ENCODE data around the gene ZNF407.

Gene ZNF407

GRCh38 chr18:74631212-74631611 is 33.5 kb downstream of the ZNF407 start:
- no peak for DNase-seq (ENCODE audit: low read depth in 2 of 2)

DNA sequence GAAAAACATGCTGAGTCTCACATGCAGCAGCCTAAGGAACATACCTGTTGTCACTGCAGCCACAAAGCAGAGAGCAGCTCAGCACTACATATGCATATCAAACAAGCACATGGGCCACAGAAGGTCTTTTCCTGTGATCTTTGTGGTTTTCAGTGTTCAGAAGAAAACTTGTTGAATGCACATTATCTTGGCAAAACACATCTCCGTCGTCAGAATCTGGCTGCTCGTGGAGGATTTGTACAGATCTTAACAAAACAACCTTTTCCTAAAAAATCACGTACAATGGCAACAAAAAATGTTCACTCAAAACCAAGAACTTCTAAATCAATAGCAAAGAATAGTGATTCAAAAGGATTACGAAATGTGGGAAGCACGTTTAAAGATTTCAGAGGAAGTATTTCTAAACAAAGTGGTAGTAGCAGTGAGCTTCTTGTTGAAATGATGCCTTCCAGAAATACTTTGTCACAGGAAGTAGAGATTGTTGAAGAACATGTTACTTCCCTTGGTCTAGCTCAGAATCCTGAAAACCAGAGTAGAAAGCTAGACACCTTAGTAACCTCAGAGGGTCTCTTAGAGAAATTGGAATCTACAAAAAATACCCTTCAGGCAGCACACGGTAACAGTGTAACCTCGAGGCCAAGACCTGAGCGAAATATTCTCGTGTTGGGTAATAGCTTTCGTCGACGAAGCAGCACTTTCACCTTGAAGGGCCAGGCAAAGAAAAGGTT is 34.1 kb downstream of the ZNF407 start:
- DNase-seq (ENCODE audit: low read depth in 2 of 2): no peak

- DNase-seq (ENCODE audit: low read depth in 2 of 2): no peak
Observed at GRCh38 chr18:74632351-74632679, 34.6 kb downstream of the ZNF407 start.

DNA sequence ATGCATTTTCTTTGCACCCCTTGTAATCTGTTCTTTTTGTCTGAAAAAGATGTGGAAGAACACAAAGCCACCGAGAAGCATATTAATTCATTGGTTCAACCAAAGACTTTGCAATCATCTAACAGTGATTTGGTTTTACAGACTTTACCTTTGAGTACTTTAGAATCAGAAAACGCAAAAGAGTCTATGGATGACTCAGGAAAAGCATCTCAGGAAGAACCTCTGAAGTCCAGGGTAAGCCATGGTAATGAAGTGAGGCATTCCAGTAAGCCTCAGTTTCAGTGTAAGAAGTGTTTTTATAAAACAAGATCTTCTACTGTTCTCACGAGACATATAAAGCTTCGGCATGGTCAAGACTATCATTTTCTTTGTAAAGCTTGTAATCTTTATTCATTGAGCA is 35.2 kb downstream of the ZNF407 start:
- no peak for DNase-seq (ENCODE audit: low read depth in 2 of 2)

DNA sequence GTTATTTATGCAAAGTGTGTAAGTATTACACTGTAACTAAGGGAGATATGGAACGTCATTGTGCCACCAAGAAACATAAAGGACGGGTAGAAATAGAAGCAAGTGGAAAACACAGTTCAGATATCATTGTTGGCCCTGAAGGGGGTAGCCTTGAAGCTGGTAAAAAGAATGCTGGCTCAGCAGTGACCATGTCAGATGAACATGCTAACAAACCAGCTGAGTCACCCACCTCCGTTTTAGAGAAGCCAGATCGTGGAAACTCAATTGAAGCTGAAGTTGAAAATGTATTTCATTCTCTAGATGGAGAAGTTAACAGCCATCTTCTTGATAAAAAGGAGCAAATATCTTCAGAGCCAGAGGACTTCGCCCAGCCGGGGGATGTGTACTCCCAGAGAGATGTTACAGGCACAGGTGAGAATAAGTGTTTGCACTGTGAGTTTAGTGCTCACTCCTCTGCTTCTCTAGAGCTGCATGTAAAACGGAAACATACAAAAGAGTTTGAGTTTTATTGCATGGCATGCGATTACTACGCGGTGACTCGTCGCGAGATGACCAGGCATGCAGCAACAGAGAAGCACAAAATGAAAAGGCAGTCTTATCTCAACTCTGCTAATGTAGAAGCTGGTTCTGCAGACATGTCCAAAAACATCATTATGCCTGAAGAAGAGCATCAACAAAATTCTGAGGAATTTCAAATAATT is 36.1 kb downstream of the ZNF407 start:
- no peak for DNase-seq (ENCODE audit: low read depth in 2 of 2)

DNA sequence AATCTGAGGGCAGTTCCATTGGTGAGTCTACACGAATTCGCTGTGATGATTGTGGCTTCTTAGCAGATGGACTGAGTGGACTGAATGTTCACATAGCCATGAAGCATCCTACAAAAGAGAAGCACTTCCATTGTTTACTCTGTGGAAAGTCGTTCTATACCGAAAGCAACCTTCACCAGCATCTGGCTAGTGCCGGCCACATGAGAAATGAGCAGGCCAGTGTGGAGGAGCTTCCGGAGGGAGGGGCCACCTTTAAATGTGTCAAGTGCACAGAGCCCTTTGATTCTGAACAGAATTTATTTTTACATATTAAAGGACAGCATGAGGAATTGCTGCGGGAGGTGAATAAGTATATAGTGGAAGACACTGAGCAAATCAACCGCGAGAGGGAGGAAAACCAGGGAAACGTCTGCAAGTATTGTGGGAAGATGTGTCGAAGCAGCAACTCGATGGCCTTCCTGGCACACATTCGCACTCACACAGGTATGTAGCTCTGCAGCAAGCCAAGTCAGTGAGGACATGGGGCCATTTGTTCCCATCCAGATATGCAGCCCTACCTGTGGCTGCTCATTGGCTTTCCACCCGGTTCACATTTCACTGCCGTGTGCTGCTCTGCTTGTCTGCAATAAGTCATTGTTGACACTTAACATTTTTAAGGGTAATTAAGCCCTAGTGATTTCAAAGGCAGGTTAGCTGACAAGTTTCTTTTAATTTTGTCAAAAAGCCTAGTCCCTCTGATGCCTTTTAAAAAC is 37.7 kb downstream of the ZNF407 start:
- no peak for DNase-seq (ENCODE audit: low read depth in 2 of 2)

DNA sequence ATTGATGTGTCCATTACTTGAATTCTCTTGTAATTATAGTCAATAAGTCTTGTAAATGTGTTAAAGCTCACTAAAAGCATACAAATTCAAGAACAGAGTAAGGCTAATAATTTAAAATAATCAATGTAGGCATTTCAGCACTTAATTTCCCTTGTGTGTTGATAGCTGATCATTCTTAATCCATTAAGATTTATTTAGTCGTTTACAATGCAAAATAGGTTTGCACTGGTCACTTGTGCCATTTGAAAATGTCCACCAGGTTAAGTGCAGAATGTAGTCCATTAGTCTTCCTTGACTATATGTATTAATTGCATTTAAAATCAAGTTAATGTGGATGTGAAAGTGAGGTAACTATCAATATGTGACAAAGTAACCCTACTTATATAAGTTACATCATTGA is 39.4 kb downstream of the ZNF407 start:
- no peak for DNase-seq (ENCODE audit: low read depth in 2 of 2)

GRCh38 chr18:74638210-74638609 is 40.5 kb downstream of the ZNF407 start:
- DNase-seq (ENCODE audit: low read depth in 2 of 2): no peak

GRCh38 chr18:74644713-74645112 is 47.0 kb downstream of the ZNF407 start:
- DNase-seq (ENCODE audit: low read depth in 2 of 2): no peak

DNA sequence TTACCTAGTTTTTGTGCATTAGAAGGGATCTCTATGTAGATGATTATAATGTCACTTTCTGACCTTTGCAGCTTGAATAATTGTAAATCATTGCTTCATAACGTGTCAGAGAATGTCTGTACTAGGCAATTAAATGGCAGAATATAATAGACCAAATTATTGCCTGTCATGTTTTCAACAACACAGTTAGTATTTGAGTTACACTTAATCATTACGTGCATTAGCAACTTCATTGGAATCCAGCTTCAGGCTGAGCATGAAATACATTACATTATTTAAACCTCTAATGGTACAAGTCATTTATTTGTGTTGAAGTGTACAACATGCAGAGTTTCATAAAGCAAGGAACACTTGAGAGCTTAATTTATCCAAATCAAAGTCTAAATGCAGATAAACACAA is 48.0 kb downstream of the ZNF407 start:
- DNase-seq (ENCODE audit: low read depth in 2 of 2): no peak

DNA sequence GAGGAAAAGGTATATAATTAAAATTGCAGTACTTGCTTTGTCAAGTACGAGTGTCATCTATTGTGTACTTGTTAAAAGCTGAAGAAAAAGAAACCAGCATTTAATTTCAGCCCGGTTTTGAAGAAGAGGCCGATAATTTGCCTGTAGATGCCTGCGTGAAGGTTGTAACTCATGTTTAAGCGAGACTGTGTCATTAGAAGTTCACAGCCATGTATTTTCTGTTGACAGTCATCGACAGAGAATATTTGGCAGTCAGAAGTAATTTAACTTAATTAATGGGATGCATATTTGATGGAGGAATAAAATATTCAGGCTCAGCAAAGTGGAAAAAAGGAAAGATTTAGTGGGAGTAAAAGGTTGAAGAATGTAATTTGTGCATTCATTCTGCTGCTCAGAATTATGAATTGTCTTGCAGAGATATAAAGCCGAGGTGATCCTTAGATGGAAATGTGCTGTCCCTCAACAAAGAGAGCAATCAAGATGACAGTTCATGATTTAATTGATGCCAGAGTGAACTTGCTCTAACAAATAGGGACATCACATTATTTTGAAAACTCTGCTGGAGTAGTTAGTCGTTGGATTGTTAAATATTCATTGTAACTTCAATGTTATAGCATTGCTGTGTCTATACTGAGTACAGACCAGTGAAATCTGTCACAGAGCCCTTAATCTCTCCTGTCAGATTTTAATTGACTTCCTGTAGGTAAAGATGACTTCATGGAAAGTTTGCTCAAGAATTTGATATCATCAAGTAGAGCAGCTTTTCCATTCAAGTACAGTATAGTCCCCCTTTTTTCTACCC is 53.9 kb downstream of the ZNF407 start:
- no peak for DNase-seq (ENCODE audit: low read depth in 2 of 2)

DNA sequence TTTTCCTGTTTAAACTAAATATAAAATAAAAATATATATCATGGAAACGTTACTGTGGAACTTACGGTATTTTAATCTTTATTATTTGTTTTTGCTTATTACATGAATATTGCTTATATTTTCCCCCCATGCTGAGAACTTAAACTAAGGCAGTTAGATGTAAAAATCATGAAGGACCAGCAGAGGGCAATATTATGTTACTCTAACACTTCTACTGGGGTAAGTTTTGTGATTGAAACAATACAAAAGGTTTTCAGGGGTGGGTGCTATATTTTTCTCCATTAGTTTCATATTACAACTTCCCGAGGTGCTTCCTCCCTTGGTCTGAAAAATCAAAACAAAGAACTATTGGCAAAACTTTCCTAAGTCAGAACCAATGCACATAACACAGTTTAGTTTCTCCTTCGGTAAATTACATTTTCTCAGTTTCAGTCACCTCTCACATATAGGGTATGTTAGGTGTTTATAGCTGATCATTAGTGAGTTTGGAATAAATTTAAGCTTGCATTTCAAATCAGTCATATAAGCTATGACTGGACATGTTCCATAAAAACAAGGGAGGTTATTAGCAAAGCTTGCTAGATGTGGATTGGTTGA is 54.8 kb downstream of the ZNF407 start:
- no peak for DNase-seq (ENCODE audit: low read depth in 2 of 2)

DNA sequence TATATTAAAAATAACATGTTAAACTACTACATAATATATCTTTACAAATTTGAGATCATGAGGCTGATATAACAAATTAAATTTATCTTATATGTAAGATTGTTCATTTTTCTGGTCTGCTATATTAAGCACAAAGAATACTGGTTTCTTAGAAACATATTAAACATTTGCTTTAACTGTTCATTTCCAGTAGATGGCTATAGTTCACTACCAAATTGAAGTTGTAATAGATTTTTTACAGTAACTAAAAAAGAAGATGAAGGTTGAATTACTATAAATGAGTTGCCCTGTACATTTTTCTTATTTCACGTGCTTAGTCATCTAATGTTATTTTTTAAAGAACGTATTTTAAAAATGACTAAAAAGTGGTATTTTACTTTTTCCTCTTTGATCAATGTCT is 57.0 kb downstream of the ZNF407 start:
- DNase-seq (ENCODE audit: low read depth in 2 of 2): no peak

DNA sequence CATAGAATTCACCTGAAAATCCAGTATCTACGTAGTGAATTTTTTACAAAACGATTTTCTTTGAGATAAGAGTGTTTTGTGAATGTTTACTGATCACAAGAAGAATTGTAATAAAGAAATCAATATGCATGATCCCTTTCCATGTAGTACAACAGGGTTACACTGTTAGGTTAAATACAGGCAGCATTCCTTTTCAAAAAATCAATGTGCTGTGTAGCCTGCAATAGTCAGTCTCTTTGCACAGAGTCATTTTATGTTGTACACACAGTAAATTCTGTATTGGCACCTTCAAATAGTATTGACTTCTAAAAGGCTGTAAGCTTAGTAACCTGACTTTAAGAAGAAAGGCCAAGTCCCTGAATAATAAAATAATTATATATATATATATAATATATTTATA is 63.3 kb downstream of the ZNF407 start:
- DNase-seq (ENCODE audit: low read depth in 2 of 2): no peak

- DNase-seq (ENCODE audit: low read depth in 2 of 2): no peak
Observed at GRCh38 chr18:74661691-74662090, 64.0 kb downstream of the ZNF407 start.

DNA sequence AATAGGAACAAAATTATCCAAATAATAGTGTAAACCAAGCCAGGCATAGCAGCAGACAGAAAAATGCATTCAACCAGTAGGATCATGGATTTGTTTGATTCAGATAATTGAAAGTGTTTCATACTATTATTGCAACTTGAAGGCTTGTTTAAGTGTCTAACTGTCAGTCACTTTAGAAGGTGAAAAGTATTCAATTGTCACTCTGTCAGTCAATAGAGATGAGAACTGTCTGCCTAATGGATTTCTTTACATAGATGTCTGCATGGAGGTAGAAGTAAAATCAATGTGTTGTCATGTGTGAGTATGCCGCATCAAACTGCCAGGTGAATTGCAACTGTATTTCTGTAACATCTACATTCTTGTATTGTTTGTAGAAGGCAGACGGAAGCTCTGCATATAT is 65.0 kb downstream of the ZNF407 start:
- no peak for DNase-seq (ENCODE audit: low read depth in 2 of 2)

DNA sequence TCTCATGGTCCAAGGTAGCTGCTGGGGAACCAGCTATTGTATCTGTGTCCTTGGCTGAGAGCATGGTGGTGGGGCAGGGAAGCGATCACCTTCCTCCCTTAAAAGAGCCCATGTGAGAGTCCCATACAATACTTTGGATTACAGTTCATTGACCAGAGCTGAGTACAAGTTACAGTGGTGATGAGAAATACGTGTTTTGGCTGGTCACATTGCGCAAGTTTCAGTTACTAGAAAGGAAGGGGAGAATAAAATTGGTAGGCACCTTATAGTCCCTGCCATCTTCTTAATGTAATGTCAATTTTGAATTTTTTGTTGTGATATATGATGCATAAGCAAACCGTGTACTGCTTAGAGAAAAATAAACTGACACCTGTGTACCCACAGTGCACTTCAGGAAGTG is 67.7 kb downstream of the ZNF407 start:
- DNase-seq (ENCODE audit: low read depth in 2 of 2): no peak

- DNase-seq (ENCODE audit: low read depth in 2 of 2): no peak
Observed at GRCh38 chr18:74665905-74666304, 68.2 kb downstream of the ZNF407 start.

- DNase-seq (ENCODE audit: low read depth in 2 of 2): no peak
Observed at GRCh38 chr18:74669136-74669798, 71.6 kb downstream of the ZNF407 start.

- DNase-seq (ENCODE audit: low read depth in 2 of 2): no peak
Observed at GRCh38 chr18:74672371-74672770, 74.7 kb downstream of the ZNF407 start.

DNA sequence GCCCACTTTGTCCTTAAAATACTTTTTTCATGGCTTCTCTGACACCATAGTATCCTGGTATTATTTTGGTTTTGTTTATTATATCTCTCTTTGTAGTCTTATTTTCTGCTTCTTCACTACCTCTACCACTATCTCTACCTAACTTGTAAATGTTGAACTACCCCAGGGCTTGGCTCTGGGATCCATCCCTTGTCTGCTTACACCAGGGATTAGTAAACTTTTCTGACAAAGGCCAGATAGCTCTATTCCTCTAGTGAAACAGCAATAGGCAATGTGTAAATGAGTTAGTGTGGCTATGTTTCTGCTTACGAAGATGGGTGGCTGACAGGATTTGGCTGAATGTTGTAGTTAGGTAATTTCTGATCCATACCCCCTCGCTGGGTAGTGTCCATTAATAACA is 76.8 kb downstream of the ZNF407 start:
- DNase-seq (ENCODE audit: low read depth in 2 of 2): no peak

Measured in stimulated activated CD8-positive, alpha-beta memory T cell treated with anti-CD3 and anti-CD28 coated beads, Interleukin-2, amount 100 ng/mL, for 48 hours (primary cell).